Measurements from ENCODE around the gene ZNF586. TPM values are rescaled to one million over a fixed set of nuclear protein-coding genes. Genes with fewer than 3 reads are reported as not detected.
A peak's percentile ranks its signal among the peaks of the same experiment; 100 is the strongest.

ZNF586 gene
- total RNA-seq, 6 experiments from 2014 or later, result 6.4 to 8.8 (median 6.9) TPM

DNA sequence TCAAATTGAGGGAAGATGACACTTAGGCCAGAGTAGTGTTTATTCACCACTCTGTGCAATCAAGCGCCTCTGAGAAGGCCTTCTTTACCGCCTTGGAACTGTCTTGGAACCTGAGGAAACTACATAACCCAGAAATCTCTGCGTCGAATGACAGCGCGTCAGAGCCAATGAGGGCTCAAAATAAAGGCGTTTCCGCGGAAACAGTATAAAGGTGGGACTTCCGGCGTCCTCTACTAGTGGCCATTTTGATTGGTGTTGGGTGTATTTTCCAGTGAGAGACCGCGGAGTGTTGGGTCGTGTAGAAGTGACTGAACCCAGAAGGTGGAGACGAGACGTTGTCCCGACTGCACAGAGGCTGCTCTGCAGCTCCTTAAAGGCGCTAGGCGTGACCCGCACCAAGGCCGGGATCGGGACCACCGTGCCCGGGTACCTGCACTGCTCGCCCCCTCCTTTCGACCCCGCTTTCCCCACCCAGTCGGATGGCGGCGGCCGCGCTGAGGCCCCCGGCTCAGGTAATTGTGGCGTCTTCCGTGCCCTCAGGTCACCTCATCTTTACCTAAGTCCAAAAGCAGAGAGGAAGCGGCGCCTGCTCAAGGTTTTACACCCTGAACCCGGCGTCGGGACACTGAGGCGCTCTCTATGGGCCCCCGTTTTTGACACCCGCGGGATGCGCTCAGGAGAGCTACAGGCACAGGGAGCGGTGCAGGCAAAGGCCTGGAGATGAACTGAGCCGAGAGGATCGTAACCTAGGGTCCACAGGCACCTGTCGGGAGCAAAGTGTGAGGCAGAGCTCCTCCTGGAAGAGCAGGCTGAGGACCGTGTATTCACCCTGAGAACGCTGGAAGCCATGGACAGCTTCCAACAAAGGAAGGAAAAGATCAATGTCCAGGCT lies 22.6 kb upstream of the ZNF586 start, which contains the start of gene ZNF776:
TSS of gene ZNF776 (plus strand) at position 236 of the 892 bp plus-strand sequence. CDS start at position 480, 244 bp downstream.
- Mint-ChIP-seq H3K9me3 (peaks cover 26% of the 10 kb centered on the region), H3K4me3 (peak within 1 kb of the TSS; percentile 97), H3K4me1 (ENCODE audit: low read depth) (peaks cover 13% of the 10 kb centered on the region; the same call in 1 of the 2 replicates), H3K27me3 (ENCODE audit: insufficient read depth) (peaks cover 2% of the 10 kb centered on the region), H3K27ac (peak within 1 kb of the TSS; percentile 88), H3K36me3 (ENCODE audit: low read depth) (peaks cover 52% of the 10 kb centered on the region)
- peak; percentile 16; the same call in 1 of the 2 replicates for TF ChIP-seq CTCF (IDR thresholded peaks at IDR 0.05)
- peak; percentile 86 for DNase-seq

GRCh38 chr19:57747472-57747807 lies 22.0 kb upstream of the ZNF586 start:
- Mint-ChIP-seq H3K4me1 (ENCODE audit: low read depth) (peaks cover 13% of the 10 kb centered on the region; the same call in 1 of the 2 replicates), H3K27ac (no peak overlapping the region), H3K9me3 (peaks cover 31% of the 10 kb centered on the region), H3K27me3 (ENCODE audit: insufficient read depth) (no peaks in the 10 kb centered on the region; the same call in 1 of the 2 replicates), H3K4me3 (peak overlapping the region; percentile 97), H3K36me3 (ENCODE audit: low read depth) (peaks cover 58% of the 10 kb centered on the region)
- no peak for TF ChIP-seq CTCF (IDR thresholded peaks at IDR 0.05)
- DNase-seq, result no peak

DNA sequence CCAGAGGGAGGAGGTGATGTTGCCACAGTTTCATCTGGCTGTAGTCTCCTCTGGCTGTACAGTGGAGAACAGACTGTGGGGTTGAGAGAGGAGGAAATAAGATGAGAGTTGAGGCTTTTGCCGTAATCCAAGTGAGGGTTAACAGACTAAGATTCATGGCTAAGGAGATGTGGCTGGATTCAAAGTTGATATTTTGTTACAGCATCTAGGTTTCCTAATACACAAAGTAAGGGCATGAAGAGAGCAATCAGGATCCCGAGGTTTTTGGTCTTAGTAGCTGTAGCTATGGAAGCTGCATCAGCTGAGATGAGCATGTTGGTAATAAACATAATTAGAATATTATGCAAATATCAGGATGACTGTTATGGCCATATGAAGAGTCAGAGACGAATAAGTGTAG lies 21.4 kb upstream of the ZNF586 start:
- Mint-ChIP-seq H3K4me1 (ENCODE audit: low read depth) (peaks cover 13% of the 10 kb centered on the region; the same call in 1 of the 2 replicates), H3K4me3 (peak overlapping the region; percentile 97), H3K9me3 (peaks cover 37% of the 10 kb centered on the region), H3K27ac (peak overlapping the region; percentile 41; the same call in 1 of the 2 replicates), H3K27me3 (ENCODE audit: insufficient read depth) (no peaks in the 10 kb centered on the region; the same call in 1 of the 2 replicates), H3K36me3 (ENCODE audit: low read depth) (peaks cover 64% of the 10 kb centered on the region)
- no peak for DNase-seq
- no peak for TF ChIP-seq CTCF (IDR thresholded peaks at IDR 0.05)

GRCh38 chr19:57754091-57754673 lies 15.3 kb upstream of the ZNF586 start:
- Mint-ChIP-seq H3K9me3 (peaks cover 48% of the 10 kb centered on the region), H3K36me3 (ENCODE audit: low read depth) (peaks cover 98% of the 10 kb centered on the region), H3K27me3 (ENCODE audit: insufficient read depth) (peaks cover 3% of the 10 kb centered on the region; the same call in 1 of the 2 replicates), H3K27ac (no peak overlapping the region), H3K4me1 (ENCODE audit: low read depth) (no peaks in the 10 kb centered on the region), H3K4me3 (no peak overlapping the region)
- DNase-seq, result no peak
- no peak for TF ChIP-seq CTCF (IDR thresholded peaks at IDR 0.05)

DNA sequence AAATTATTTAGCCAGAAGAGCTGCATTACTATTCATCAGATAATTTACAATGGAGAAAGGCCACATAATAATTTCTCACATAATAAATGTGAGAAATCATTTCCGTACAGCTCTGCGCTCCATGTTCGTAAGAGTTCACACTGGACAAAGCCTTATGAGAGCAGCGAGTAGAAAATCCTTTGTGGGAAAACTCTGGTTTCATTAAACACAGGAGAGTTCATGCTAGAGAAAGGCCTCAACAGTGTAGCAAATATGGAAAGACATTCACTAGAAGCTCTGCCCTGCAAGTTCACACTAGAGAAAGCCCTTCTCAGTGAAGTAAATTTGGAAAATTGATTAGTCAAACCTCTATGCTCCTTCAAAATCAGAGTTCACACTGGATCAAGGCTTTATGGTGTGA lies 14.4 kb upstream of the ZNF586 start:
- Mint-ChIP-seq H3K4me3 (no peak overlapping the region), H3K9me3 (peaks cover 48% of the 10 kb centered on the region), H3K27me3 (ENCODE audit: insufficient read depth) (peaks cover 3% of the 10 kb centered on the region; the same call in 1 of the 2 replicates), H3K36me3 (ENCODE audit: low read depth) (peaks cover 98% of the 10 kb centered on the region), H3K4me1 (ENCODE audit: low read depth) (no peaks in the 10 kb centered on the region), H3K27ac (no peak overlapping the region)
- TF ChIP-seq CTCF (IDR thresholded peaks at IDR 0.05), result no peak
- no peak for DNase-seq
